HG03095 (cell line): ENCODE results near the gene HKDC1.
"Not testable (repeated sequence)": the region's sequence is repeated elsewhere in the genome, so short reads cannot be mapped to it uniquely, and the experiment has no call there.

Experiments used
- ATAC-seq: cut with Tn5 transposase; IDR thresholded peaks from one replicate; pipeline ENCODE4 v1.9.1; 2021; ENCODE audit warnings: moderate library complexity; ENCODE audit not compliant: unreplicated experiment

Gene HKDC1

DNA sequence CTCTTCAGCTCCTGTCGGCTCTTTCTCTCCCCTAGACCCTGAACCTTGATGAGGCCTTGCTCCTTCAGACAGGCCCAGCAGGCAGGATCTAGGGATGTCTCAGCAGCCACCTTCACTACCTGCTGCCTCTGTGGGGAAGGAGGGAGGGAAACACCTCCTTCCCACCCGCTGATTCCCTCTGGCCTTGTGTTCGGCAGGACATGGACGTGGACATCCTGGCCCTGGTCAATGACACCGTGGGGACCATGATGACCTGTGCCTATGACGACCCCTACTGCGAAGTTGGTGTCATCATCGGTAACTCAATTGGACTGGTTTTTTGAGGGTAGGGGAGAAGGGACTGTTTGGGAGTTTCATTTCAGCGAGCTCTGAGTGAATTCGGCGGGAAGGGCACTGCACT lies 20.3 kb downstream of the HKDC1 start:
- no peak for ATAC-seq

DNA sequence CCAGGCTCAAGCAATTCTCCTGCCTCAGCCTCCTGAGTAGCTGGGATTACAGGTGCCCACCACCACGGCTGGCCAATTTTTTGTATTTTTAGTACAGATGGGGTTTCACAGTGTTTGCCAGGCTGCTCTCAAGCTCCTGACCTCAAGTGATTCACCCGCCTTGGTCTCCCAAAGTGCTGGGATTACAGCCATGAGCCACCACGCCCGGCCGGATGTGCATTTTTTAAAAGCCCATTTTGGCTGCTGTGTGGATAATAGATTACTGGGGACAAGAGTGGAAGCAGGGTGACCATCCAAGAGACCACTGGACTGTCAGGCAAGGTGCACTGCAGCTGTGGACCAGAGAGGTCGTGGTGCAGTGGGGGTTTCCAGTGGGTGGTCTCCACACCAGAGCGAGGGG lies 21.4 kb downstream of the HKDC1 start:
- ATAC-seq: no peak

DNA sequence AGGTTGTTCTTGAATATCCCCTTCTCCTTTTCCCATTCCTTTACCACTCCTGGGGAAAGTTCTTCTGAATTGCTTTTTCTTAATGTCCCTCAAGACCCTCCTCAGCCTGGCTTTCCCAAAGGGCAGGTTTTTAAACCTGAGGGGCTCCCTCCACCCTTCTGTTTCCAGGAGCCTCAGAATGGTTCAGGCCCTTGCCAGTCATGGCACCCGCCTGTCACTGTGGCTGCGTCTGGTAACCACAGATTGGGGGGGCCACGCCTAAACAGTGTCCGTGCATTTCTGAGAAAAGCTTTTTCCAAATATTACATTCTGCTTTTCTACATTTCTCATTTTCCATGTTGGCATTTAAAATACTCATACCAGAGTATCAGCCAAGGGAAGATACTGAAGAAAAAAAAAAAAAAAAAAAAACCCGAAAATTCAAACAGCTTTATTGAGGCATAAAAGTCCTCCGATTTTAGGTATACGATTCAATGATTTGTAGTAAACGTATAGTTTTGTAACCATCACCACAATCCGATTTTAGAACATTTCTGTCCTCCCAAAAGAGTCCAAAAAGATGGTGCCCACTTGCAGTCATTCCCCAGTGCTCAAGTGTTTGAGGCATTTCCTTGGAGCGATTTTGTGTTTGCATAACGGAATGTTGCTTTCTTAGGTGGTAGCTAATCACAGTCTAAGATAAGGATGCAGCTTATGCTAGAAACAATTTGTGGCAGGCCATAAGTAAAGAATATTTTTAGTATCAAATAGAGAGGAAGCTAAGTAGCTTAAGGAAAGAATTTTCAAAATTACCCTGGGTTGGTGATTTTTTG lies 22.1 kb downstream of the HKDC1 start:
- no peak for ATAC-seq

DNA sequence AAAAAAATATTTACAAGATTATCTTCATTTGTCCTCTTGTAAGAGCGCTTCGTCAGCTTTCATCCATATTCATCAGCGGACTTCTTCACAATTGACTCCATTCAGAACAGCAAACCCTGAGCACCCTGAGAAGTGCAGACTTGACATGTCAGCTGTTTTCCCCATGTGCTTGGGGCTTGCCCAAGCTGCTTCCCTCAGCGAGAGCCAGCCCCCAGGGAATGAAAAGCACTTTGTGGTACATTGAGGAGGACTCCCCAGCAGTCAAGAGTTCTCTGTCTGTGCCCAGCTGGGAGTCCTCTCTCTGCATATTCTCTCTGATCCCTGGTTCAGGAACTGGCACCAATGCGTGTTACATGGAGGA lies 22.7 kb downstream of the HKDC1 start:
- ATAC-seq: no peak

DNA sequence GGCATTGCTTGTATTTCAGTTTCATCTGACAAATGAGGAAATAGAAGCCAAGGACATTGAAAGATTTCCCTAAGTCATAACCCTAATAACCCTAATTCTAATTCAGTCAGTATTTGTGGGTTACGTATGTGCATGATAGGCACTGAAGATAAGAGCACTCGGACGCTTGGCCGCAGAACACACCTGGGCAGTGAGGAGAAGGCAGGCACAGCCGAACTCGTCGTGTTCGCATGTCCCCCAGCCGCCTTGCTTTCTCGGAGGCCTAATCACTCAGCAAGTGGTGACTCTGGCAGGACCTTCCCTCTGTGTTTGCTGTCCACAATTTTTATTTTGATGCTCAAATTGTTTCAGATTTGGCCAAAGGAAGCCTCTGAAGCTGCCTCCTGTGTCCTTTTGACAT lies 23.7 kb downstream of the HKDC1 start:
- ATAC-seq: no peak

DNA sequence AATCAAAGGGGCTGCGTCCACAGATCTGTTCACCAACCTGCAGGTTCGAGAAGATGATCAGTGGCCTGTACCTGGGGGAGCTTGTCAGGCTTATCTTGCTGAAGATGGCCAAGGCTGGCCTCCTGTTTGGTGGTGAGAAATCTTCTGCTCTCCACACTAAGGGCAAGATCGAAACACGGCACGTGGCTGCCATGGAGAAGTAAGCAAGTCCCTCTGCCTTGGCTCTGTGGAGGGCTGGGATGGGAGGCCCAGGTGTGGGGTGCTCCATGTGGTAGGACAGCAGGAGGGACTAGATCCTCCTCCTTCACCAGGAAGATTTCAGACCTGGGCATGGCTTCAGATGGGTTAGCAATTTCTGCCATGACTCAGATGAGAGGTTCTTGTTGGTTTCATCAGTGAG lies 25.9 kb downstream of the HKDC1 start:
- no peak for ATAC-seq

DNA sequence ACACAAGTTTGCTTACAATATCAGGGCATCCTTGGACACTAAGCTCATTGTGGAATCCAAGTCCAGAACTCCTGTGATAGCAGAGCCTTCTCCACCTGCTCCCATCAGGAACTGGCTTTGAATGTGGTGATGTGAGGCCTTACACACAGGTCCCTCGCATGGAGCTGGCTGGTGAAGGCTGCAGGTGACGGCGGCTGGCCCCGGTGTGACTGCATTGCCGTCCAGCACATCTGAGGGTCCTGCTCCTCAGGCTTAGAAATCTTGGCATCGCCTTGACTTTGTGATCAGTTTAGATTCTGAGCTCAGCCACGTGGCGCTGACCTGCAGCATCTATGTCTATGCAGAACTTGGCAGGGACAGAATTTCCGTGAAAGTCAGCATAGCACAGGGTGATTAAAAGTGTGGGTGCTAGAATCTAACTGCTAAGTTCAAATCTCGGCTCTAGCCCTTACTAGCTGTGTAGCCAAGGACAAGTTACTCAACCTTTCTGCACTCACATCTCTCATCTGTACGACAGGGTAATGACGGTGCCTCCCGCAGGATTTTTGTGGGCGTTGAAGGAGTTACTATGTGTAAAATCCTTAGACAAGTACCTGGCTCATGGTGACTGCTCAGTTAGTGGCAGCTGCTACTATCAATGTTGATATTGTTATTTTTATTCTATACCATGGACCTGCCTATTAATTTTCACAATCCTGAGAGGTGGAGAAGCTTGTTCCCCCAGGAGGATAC lies 26.6 kb downstream of the HKDC1 start:
- ATAC-seq: no peak

DNA sequence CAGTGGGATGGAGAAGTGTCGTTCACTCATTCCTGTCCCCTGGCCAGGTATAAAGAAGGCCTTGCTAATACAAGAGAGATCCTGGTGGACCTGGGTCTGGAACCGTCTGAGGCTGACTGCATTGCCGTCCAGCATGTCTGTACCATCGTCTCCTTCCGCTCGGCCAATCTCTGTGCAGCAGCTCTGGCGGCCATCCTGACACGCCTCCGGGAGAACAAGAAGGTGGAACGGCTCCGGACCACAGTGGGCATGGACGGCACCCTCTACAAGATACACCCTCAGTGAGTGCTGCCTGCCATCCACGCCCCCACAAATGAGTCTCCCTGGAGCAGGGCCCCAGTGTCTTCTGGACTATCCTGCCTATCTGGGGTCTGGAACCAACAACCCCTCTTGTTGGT lies 27.2 kb downstream of the HKDC1 start:
- no peak for ATAC-seq

DNA sequence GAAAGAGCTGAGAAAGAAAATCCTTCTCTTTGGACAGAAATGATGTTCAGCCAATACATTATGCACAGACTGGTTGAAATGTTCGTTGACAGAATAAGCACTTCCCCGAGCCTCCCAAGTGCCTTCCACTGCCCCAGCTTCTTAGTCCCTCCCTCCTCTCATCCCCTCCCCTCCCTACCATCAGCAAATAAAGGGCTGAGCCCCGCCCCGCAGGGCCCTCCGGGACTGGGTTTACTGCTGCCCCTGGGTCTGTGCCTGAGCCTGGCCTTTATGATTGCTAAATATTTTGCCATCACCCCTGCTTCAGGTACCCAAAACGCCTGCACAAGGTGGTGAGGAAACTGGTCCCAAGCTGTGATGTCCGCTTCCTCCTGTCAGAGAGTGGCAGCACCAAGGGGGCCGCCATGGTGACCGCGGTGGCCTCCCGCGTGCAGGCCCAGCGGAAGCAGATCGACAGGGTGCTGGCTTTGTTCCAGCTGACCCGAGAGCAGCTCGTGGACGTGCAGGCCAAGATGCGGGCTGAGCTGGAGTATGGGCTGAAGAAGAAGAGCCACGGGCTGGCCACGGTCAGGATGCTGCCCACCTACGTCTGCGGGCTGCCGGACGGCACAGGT lies 28.1 kb downstream of the HKDC1 start:
- ATAC-seq: no peak

DNA sequence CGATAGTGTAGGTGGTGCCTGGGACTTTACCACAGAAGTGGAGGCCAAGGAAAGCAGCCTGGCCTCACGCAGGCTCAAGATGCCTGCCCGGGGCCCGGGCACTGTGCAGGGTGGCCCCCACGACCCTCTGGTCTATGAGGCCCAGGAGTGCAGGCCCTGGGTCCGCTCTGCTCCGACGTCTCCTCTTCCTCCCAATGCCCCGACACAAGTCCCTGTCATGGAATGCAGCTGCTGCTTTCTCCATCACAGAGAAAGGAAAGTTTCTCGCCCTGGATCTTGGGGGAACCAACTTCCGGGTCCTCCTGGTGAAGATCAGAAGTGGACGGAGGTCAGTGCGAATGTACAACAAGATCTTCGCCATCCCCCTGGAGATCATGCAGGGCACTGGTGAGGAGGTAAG lies 29.9 kb downstream of the HKDC1 start:
- ATAC-seq: no peak

DNA sequence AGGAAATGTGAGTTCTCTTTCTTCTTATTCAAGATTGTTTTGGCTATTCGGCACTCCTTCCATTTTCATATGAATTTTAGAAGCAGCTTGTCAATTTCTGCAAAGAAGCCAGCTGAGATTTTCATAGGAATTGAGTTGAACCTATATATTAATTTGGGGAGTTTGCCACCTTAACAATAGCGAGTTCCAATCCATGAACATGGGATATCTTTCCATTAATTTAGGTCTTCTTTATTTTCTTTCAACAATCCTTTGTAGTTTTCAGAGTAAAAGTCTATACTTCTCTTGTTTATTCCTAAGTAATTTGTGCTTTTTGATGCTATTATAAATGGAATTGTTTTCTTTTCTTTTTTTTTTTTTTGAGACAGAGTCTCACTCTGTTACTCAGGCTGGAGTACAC lies 31.3 kb downstream of the HKDC1 start:
- ATAC-seq: not testable (repeated sequence)

DNA sequence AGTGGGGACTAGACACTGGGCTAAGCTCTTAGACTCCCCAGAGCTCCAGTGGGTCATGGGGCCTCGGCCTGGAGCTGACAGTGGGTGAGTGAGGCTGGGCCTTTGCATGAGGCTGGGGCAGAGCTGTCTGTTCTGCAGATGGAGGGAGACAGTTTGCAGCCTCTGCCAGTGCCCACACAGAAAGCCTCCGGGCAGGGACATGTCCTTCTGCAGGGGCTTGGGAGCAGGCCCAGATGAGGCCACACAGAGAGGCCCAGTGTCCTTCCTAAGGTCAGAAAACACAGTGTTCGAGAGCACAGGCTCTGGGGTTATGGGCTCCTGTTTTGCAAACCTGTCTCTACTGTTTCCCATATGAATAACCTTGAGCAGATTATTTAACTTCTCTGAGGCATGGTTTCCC lies 33.0 kb downstream of the HKDC1 start:
- no peak for ATAC-seq

DNA sequence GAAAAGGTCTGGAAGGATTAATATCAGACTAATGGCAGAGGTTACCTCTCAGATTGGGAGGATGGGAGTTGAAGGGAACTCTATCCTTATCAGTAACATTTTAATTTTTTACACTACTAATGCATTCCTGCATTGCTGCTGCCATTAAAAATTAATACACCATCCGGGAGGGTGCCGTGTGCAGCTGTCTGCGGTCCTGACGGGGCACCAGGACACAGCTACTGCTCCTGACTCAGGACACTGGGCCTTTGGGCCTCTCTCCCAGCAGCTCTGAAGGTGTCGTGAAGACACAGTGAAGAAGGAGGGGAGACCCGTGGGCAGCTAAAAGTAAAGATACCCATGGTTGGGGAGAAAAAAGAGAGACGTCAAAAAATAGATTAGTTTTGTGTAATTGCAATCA lies 34.7 kb downstream of the HKDC1 start:
- no peak for ATAC-seq

DNA sequence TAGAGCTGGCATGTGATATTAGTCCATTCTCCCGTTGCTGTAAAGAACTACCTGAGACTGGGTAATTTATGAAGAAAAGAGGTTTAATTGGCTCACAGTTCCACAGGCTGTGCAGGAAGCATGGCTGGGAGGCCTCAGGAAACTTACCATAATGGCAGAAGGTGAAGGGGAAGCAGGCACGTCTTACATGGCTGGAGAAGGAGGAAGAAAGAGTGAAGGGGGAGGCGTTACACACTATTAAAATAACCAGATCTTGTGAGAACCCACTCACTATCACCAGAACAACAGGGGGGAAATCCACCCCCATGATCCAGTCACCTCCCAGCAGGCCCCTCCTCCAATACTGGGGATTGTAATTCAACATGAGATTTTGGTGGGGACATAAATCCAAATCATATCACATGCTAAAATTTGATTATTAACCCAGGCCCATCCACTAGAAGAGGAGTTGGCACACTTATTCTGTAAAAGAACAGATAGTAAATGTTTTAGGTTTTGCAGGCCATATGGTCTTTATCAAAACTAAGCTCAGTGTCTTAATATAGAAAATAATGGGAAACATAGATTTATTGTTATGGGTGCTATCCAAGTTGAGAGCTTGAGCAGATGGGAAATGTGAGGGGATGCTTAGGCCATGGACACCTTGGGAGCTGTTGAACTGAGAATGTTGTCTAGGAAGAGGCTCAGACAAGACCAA lies 39.6 kb downstream of the HKDC1 start:
- no peak for ATAC-seq

DNA sequence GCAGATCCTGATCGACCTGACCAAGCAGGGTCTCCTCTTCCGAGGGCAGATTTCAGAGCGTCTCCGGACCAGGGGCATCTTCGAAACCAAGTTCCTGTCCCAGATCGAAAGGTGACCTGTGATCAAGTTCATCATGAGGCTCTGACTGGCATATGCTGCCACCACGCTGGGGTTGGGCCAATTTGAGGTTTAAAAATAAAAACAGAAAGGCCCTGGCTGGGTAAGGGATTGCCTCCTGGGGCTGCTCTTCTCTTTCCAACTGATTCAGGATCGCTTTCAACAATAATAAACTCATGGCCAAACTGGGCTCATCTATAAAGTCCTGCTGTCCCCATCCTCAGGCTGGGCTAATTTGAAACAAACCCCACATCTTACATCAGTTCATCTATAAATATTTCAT lies 41.1 kb downstream of the HKDC1 start:
- no peak for ATAC-seq

DNA sequence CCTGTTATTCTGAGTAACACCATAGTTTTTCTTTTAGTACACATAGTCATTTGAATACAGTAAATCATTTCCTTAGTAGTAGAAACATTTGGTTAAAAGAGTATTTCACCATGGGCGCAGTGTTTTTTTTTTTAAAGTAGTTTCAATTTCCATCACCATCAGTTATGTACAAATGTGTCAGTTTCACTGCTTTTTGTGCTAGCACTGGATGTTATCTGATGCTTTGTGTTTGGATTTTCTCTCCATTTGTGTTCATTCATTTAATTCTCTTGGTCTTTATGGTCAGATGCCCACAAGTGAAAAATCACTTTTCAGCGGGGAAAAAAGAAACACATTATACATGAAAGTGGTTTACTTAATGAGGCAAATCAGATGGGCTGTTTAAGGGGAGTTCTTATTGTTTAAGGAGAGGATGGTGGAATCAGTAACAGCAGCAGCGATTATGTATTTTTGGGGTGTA lies 42.2 kb downstream of the HKDC1 start:
- ATAC-seq: no peak

DNA sequence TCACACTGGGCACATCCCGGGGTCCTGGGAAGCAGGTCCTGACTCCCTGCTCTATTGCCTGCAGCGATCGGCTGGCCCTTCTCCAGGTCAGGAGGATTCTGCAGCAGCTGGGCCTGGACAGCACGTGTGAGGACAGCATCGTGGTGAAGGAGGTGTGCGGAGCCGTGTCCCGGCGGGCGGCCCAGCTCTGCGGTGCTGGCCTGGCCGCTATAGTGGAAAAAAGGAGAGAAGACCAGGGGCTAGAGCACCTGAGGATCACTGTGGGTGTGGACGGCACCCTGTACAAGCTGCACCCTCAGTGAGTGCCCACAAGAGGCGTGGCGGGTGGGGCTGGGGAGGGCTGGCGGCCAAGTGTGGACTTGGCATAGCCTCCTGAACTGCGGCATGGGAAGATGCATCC lies 45.4 kb downstream of the HKDC1 start:
- no peak for ATAC-seq

DNA sequence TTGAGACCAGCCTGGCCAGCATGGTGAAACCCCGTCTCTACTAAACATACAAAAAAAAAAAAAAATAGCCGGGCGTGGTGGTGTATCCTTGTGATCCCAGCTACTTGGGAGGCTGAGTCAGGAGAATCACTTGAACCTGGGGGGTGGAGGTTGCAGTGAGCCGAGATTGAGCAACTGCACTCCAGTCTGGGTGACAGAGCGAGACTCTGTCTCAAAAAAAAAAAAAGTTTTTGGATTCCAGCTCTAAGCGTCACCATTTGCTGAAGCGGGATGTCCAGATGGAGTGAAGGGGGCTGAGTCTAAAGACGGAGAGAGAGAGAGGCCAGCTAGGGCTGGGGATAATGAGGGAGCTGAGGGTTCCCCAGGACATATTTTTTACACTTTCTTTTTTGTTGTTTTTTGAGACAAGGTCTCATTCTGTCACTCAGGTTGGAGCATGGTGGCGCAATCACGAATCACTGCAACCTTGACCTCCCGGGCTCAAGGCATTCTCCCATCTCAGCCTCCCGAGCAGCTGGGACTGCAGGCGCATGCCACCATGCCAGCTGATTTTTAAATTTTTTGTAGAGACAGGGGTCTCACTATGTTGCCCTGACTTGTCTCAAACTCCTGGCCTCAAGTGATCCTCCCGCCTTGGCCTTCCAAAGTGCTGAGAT lies 48.8 kb downstream of the HKDC1 start:
- no peak for ATAC-seq

DNA sequence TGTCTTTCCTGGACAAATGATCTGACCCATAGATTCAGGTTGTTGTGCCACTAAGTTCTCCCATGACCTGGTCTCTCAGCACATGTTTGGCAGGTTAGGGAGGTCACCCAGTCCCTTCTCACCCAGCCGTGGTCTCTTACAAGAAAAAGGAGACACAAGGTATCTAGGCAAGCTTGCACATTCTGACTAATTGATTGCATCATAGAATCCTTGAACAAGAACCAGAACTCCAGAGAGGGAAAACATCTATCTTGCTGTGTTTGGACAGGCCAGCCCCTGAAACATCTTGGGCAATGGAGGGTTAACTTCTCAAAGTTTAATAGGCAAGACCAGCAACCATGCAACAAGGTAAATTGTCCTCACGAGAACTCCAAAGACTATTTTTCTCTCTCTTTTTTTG lies 49.6 kb downstream of the HKDC1 start:
- no peak for ATAC-seq

DNA sequence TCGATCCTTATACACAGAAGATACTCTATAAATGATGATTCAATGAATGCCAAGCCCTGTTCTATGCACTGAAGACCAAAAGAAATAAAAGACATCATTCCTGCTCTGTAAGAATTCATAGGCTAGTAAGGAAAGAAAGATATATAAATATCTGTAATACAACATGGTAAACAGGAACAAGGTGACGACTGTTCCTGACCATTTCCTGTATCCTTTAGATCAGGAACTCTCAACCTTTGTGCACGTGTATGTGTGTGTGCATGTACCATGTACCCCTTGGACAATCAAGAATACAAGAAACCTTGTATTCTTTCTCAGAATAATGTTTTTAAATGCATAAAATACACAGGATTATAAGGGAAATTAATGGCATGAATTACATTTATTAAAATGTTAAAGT lies 50.9 kb downstream of the HKDC1 start:
- ATAC-seq: no peak

DNA sequence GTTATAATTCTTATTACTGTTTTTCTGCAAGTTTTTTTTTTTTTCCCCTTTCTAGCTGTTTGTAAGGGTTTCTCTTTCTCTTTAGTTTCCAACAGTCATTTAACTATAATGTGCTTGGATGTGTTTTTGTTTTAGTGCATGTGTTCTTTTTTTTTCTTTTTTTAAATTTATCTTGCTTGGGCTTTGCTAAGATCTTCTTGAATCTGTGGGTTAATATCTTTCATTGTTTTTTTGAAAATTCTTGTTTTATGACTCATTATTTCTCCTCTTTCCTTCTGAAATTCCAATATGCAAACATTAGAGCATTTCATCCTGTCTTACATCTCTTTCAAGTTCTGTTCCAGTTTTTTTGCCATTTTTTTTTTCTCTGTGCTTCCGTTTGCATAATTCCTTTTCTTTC lies 52.5 kb downstream of the HKDC1 start:
- no peak for ATAC-seq
